Esophagus muscularis mucosa (tissue), 4 donors: ENCODE data around the gene GABRR2. TPM values are rescaled to one million over a fixed set of nuclear protein-coding genes. Genes with fewer than 3 reads are reported as not detected.

Experiments used
- DNase-seq: peaks from one replicate; pipeline ENCODE4 v3.0.0-alpha.2; 2017; ENCODE audit errors: extremely low spot score
- H3K27ac ChIP-seq, 4 donors: fragments of 200-600 bp; sonication (generic); replicated peaks in 1 of 4; 1 replicate in 3 of 4; 2 replicates in 1 of 4; pipeline ENCODE4 v1.5.1; 2016 to 2019; ENCODE audit warnings: mild to moderate bottlenecking in 1 of 4
- H3K27me3 ChIP-seq, 4 donors: fragments of 200-600 bp; sonication (generic); one replicate each; pipeline versions ENCODE4 v1.5.1 to v1.6.0; 2016 to 2019
- H3K36me3 ChIP-seq, 4 donors: fragments of 200-600 bp; sonication (generic); one replicate each; pipeline ENCODE4 v1.5.1; 2016 to 2019
- H3K4me1 ChIP-seq, 4 donors: fragments of 200-600 bp; sonication (generic); one replicate each; pipeline ENCODE4 v1.5.1; 2016 to 2019
- H3K4me3 ChIP-seq, 4 donors: fragments of 200-600 bp; sonication (generic); 1 replicate in 2 of 4; 2 replicates in 2 of 4; pipeline ENCODE4 v1.5.1; 2016 to 2019; ENCODE audit warnings: mild to moderate bottlenecking in 4 of 4, moderate library complexity in 1 of 4
- H3K9me3 ChIP-seq, 4 donors: fragments of 200-600 bp; sonication (generic); 1 replicate in 3 of 4; 2 replicates in 1 of 4; pipeline ENCODE4 v1.5.1; 2016 to 2019
- EP300 ChIP-seq: sonication (generic); formaldehyde crosslinking; IDR thresholded peaks from one replicate; pipeline ENCODE4 v1.6.1; 2017; ENCODE audit warnings: antibody characterized with exemption
- POLR2A ChIP-seq: fragments of 450-650 bp; IDR thresholded peaks from one replicate; pipeline ENCODE4 v1.6.1; 2017; ENCODE audit warnings: antibody characterized with exemption, moderate library complexity, mild to moderate bottlenecking, low read depth
- POLR2AphosphoS5 ChIP-seq, 2 donors: sonication (generic); formaldehyde crosslinking; IDR thresholded peaks; one replicate each; pipeline ENCODE4 v1.6.1; 2017; ENCODE audit warnings: antibody characterized with exemption in 2 of 2
- WGBS: methylation state at CpG from one replicate; pipeline ENCODE4 v1.1.5; 2018; 5-methylcytosine and 5-hydroxymethylcytosine counted together
- intact Hi-C: fragments of 100-400 bp; cut with DNase I; formaldehyde crosslinking; loops from one replicate; pipeline ENCODE4 v1.15.1; 2023
- total RNA-seq, 4 donors: library from RNA; depleted of rRNA; stranded (reverse); fragments of >200 nt; gene quantifications; one replicate each; pipeline versions ENCODE4 v1.1.0 to v1.2.1, GENCODE V29; 2016
- TF ChIP-seq, protein P1 (sequence below), 3 experiments: fragments of 200-600 bp in 2 of 3; fragments of 450-650 bp in 1 of 3; sonication (generic) in 2 of 3; IDR thresholded peaks; one replicate each; pipeline ENCODE4 v1.5.1; 2017 to 2019; ENCODE audit warnings: antibody characterized with exemption in 3 of 3, mild to moderate bottlenecking in 2 of 3, moderate library complexity in 1 of 3

The GABRR2 gene
- total RNA-seq, 4 donors from 2014 or later = 0.33 to 0.46 (median 0.45) TPM; not detected in 1

DNA sequence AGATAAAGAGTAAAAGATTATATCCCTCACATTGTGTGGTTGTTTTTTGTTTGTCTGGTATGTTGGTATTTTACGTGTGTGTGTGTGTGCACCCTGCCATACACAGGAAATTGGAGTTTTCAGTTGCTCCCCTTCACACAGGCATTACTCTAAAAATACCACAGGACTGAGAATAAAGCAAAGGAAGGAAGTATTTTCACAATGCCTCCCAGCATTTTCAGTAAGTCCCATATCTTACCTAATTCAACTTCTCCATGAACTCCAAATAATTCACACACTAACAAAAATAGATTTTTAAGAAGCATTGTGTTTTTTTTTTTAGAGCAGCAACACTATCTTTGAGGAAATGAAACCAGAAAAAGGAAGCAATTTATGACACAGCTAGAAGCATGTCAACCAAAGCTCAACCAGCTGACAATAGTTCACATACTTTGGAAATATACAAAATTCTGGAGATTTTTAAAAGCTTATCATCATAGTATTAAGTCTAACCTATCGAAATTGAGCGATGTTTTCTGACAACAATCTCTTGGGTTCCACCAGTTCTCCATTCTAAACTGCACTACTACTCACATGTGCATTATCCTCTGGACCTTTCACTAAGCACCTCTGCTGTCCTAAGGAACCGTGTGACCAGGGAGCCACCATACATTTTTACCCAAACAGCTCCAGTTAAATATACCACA is 35.3 kb upstream of the GABRR2 start:
- no peak for TF ChIP-seq POLR2A
- no peak for TF ChIP-seq EP300
- TF ChIP-seq POLR2AphosphoS5 (IDR thresholded peaks at IDR 0.05) = no peak
- TF ChIP-seq, protein P1, sequence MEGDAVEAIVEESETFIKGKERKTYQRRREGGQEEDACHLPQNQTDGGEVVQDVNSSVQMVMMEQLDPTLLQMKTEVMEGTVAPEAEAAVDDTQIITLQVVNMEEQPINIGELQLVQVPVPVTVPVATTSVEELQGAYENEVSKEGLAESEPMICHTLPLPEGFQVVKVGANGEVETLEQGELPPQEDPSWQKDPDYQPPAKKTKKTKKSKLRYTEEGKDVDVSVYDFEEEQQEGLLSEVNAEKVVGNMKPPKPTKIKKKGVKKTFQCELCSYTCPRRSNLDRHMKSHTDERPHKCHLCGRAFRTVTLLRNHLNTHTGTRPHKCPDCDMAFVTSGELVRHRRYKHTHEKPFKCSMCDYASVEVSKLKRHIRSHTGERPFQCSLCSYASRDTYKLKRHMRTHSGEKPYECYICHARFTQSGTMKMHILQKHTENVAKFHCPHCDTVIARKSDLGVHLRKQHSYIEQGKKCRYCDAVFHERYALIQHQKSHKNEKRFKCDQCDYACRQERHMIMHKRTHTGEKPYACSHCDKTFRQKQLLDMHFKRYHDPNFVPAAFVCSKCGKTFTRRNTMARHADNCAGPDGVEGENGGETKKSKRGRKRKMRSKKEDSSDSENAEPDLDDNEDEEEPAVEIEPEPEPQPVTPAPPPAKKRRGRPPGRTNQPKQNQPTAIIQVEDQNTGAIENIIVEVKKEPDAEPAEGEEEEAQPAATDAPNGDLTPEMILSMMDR (IDR thresholded peaks at IDR 0.05) = no peak
- Histone ChIP-seq H3K36me3 (no peaks in the 10 kb centered on the region), H3K27ac (peak overlapping the region; percentile 11 to 98 (median 54)), H3K4me3 (peak overlapping the region; percentile 75 to 92 (median 84)), H3K9me3 (no peaks in the 10 kb centered on the region), H3K4me1 (peaks cover 29 to 65% (median 60%) of the 10 kb centered on the region in 4 donors), H3K27me3 (no peaks in the 10 kb centered on the region)
- WGBS = 56% methylated on average over 4 of the region's 4 CpGs
- intact Hi-C loops = loop anchor here (5.0 kb wide), 1 partner anchor 363 kb away; no protein-coding TSS in a partner anchor
- no peak for DNase-seq

DNA sequence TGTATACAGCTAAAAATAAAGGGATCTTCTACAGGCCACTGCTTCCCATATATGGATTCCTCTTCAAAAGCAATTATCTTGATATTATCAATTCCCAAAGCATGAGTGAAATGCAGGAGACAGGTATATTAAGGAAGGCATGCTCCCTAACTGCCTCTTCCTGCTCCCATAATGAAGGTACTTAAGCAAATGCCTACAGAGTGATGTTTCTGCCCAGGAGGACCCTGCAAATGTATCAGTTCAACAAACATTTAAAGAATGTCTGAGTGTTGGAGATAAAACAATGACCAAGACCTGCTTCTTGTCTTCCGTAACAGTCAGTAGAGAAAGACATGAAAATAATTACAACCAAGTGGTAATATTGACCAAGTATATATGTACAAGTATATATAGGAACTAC is 33.3 kb upstream of the GABRR2 start:
- Histone ChIP-seq H3K36me3 (no peaks in the 10 kb centered on the region), H3K9me3 (no peaks in the 10 kb centered on the region), H3K4me1 (peaks cover 29 to 76% (median 71%) of the 10 kb centered on the region in 4 donors), H3K4me3 (no peak overlapping the region), H3K27me3 (no peaks in the 10 kb centered on the region), H3K27ac (peak overlapping the region in 1 of 4 donors; percentile 15)
- no peak for TF ChIP-seq POLR2AphosphoS5 (IDR thresholded peaks at IDR 0.05)
- no peak for TF ChIP-seq POLR2A
- no peak for TF ChIP-seq EP300
- TF ChIP-seq, protein P1 (IDR thresholded peaks at IDR 0.05) = no peak
- no peak for DNase-seq
- intact Hi-C loops = no loop called here
- WGBS = 82% methylated on average over 1 of the region's 1 CpG

DNA sequence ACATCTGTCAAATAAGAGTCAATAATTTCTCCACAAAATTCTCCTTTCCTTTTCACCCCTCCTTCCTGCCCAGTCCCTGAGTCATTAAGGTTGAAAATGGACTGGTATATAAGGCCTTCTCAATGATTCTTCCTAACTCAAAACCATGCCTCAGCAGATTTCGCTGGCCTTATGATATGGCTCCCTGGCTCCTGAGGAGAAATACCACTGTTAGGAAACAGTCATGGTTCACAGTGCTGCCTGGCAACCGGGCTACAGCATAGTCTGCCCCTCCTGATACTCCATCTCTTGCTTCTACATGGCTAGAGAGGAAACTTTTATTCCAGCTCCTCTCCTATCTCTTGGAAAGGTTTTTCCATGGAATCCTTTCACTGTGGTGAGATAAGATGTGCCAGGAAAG is 32.7 kb upstream of the GABRR2 start:
- Histone ChIP-seq H3K27me3 (no peaks in the 10 kb centered on the region), H3K9me3 (no peaks in the 10 kb centered on the region), H3K4me3 (no peak overlapping the region), H3K4me1 (peaks cover 29 to 76% (median 66%) of the 10 kb centered on the region in 4 donors), H3K27ac (peak overlapping the region in 1 of 4 donors; percentile 15), H3K36me3 (no peaks in the 10 kb centered on the region)
- no peak for DNase-seq
- 80% methylated on average over 2 of the region's 2 CpGs for WGBS
- intact Hi-C loops = no loop called here
- TF ChIP-seq POLR2AphosphoS5 (IDR thresholded peaks at IDR 0.05) (no peak), POLR2A (no peak), EP300 (no peak)
- TF ChIP-seq, protein P1 (IDR thresholded peaks at IDR 0.05) = no peak

DNA sequence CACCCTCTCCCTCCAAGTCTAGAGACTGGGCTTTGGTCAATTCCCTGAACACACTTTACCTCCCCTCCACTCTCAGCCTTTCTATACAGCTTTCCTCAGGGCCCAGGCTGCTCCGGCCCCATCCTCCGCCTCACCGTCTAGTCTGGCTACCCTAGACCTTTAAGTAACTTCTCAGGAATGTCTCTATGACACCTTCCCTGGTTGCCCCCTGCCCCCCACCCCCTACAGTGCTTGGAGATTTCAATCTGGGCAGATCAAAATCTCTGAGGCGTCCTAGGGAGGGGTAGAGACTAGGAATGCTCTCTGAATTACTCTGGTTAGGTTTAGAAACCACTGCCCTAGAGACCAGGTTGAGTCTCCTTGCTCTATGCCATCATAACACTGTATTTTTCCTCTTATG is 31.3 kb upstream of the GABRR2 start:
- no peak overlapping the region for H3K27ac ChIP-seq
- no peaks in the 10 kb centered on the region for H3K9me3 ChIP-seq
- DNase-seq = no peak
- H3K4me3 ChIP-seq = no peak overlapping the region
- TF ChIP-seq POLR2A (no peak), EP300 (no peak)
- TF ChIP-seq, protein P1 (IDR thresholded peaks at IDR 0.05) = no peak
- H3K27me3 ChIP-seq = no peaks in the 10 kb centered on the region
- intact Hi-C loops = no loop called here
- H3K36me3 ChIP-seq = peaks cover 8 to 10% (median 9%) of the 10 kb centered on the region in 4 donors
- 82% methylated on average over 3 of the region's 4 CpGs for WGBS
- H3K4me1 ChIP-seq = peaks cover 28 to 73% (median 64%) of the 10 kb centered on the region in 4 donors
